Suppressor macrophage treated with lipopolysaccharide for 4 hours (primary cell): ENCODE data around the gene SMAD7.
"Not testable (repeated sequence)": the region's sequence is repeated elsewhere in the genome, so short reads cannot be mapped to it uniquely, and the experiment has no call there.

Source experiments
- DNase-seq: peaks from one replicate; pipeline ENCODE4 v3.0.0-alpha.2; 2020

SMAD7 gene

DNA sequence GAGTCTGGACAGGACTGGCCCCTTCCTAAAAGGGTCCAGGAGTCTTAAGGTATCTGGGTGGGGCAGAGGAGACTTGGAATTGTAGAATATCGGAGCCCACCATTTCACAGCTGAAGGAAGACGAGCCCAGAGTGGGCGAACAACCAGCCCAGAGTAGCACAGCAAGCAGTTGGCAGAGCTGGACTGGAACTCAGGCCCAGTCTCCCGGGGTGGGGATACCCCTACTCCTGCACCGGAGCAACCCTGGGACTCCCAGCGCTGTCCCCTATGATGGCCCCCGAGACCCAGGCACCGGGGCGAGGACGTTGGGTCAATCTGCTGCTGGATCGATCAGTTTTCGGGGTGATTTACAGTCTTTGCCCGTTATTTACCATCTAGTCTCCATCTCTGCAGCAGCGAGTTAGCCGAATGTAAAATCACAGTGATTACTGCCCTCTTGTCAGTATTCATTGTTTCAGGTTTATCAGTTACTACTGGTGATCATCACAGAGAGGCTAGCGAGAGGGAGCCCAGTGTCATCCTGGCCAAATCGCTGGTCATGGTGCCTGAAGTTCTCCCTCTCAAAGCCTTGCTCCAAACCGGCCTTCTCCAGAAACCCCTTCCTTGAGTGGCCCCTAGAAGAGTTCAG lies 75.3 kb downstream of the SMAD7 start:
- no peak for DNase-seq

- no peak for DNase-seq
Observed at GRCh38 chr18:48874701-48875162, 76.0 kb downstream of the SMAD7 start.

GRCh38 chr18:48874233-48874632 lies 76.5 kb downstream of the SMAD7 start:
- DNase-seq: no peak

DNA sequence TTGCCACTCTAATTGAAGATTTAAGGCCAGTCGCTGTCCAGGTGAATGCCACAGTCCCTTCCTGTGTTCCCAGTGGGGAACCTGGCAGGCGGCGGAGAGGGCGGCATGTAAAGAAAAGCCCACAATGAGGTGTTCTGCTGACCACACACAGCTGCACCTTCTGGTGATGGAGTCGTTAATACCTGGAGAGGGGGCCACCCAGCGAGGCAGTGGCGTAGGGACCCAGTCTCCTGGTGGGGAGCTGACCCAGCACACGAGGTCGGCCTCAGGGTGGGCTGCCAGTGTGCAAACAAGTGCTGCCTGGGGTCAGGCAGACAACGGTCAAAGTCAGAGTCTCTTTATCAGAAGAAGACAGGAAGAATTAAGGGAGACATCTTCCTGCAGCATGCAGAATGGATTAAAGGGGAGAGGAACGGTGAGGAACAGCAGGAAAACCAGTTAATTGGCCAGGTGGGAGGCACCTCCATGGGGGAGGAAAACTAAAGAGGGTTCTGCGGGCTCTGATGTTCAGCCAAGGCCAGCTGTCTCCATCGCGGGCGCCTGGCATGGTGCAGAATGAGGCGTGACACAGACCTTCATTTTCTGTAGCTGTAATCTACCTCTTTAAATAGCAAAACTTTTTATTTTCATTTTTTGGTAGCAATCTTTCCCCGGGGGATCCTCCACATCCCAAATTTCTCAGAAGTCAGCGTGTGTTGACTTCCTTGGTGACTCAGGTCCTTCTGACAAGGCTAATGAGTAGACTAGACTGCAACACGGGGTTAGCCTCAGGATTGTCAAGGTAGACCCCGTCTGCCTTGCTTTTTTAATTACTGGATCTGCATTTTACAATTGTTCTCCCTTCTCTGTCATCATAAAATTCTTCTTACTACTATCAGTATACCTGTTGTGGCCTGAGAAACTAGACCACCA lies 78.3 kb downstream of the SMAD7 start:
- DNase-seq: peak; percentile 76

GRCh38 chr18:48871391-48872166 lies 79.2 kb downstream of the SMAD7 start:
- no peak for DNase-seq

GRCh38 chr18:48870926-48871325 lies 79.8 kb downstream of the SMAD7 start:
- not testable (repeated sequence) for DNase-seq
